Myocyte (in vitro differentiated cells): ENCODE results near the gene CLIP4. TPM values are rescaled to one million over a fixed set of nuclear protein-coding genes. Genes with fewer than 3 reads are reported as not detected.

Source experiments
- total RNA-seq: library from RNA; depleted of rRNA; stranded (reverse); fragments of >200 nt; gene quantifications from 2 replicates; pipeline ENCODE4 v1.2.3, GENCODE V29; 2014

The CLIP4 gene
- total RNA-seq, 1 donor from 2014 or later = 126 TPM

Other genes with a start within 250 kb of the CLIP4 start
- 13.1 and 16.2 TPM in 2 replicates for gene TRMT61B, start 245.1 kb upstream of the CLIP4 start, total RNA-seq
- 45.1 and 53.1 TPM in 2 replicates for gene WDR43, start 220.7 kb upstream of the CLIP4 start, total RNA-seq
- gene TOGARAM2, start 134.1 kb upstream of the CLIP4 start, total RNA-seq = 1.0 and 1.7 TPM in 2 replicates
- gene PCARE, start 40.9 kb upstream of the CLIP4 start, total RNA-seq = 0.31 and 0.32 TPM in 2 replicates